IPS-20b (cell line): ENCODE measurements around the gene TRAP1.

Source experiments
- H3K27ac ChIP-seq: one replicate; pipeline ENCODE4 v1.5.1; 2013; ENCODE audit warnings: low read length
- H3K27me3 ChIP-seq: 2 replicates; pipeline ENCODE4 v1.6.1; 2013; ENCODE audit warnings: mild to moderate bottlenecking, low read length, inconsistent platforms; ENCODE audit not compliant: insufficient read depth
- H3K36me3 ChIP-seq: 2 replicates; pipeline ENCODE4 v1.6.1; 2013; ENCODE audit warnings: low read depth, mild to moderate bottlenecking, inconsistent platforms, low read length, moderate library complexity; ENCODE audit not compliant: insufficient read depth
- H3K4me1 ChIP-seq: 2 replicates; pipeline ENCODE4 v1.6.1; 2013; ENCODE audit warnings: mild to moderate bottlenecking, control low read depth, inconsistent platforms, low read length, moderate library complexity; ENCODE audit not compliant: insufficient read depth
- H3K4me3 ChIP-seq: 2 replicates; pipeline ENCODE4 v1.5.1; 2013; ENCODE audit warnings: mild to moderate bottlenecking, low read length, inconsistent platforms
- H3K9ac ChIP-seq: 2 replicates; pipeline ENCODE4 v1.6.1; 2013; ENCODE audit warnings: low read depth, mild to moderate bottlenecking, inconsistent platforms, low read length, moderate library complexity
- H3K9me3 ChIP-seq: 2 replicates; pipeline ENCODE4 v1.6.1; 2013; ENCODE audit warnings: mild to moderate bottlenecking, low read depth, low read length, inconsistent platforms; ENCODE audit not compliant: insufficient read depth

TRAP1 gene

DNA sequence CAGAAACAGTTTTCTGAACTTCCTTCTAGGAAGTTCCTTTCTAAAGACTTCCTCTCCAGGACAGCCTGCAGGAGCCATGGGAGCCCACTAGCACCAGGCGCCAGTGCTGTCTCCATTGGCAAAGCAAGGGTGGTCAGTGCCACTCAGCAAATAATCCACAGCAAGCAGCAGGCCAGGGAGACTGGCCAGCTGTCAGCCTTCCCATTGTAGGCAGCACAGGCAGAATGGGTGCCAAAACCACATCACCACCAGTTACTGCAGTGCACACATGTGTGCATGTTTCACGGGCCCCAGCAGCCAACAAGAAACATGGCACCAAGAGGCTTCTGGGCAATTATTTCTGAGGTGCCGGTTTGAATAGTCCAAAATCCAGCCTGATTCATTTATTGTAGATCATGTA lies 36.1 kb downstream of the TRAP1 start:
- peaks cover 95% of the 10 kb centered on the region for H3K36me3 ChIP-seq
- H3K9me3 ChIP-seq: no peaks in the 10 kb centered on the region
- H3K9ac ChIP-seq: no peak overlapping the region
- H3K27me3 ChIP-seq: no peaks in the 10 kb centered on the region
- H3K4me3 ChIP-seq: no peak overlapping the region
- no peaks in the 10 kb centered on the region for H3K4me1 ChIP-seq
- H3K27ac ChIP-seq: no peak overlapping the region

DNA sequence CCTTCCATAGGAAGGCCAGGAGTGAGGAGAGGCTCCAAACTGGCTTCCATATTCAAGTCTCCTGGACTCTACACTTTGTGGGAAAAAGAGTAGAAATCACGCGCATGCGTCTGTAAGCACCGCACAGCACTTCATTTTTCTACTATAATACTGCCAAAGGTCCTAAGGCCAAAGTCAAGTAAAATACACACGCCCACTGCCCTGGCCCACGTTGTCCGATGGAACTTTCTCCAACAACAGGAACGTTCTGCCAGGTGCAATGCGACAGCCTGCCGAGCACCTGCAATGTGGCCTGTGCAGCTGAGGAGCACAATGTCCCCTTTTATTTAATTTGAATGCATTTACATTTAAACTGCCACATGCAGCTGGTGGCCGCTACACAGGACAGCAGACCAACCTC lies 39.3 kb downstream of the TRAP1 start:
- Histone ChIP-seq H3K27me3 (no peaks in the 10 kb centered on the region), H3K9ac (no peak overlapping the region), H3K4me3 (no peak overlapping the region), H3K36me3 (peaks cover 98% of the 10 kb centered on the region), H3K9me3 (no peaks in the 10 kb centered on the region), H3K4me1 (no peaks in the 10 kb centered on the region), H3K27ac (no peak overlapping the region)

DNA sequence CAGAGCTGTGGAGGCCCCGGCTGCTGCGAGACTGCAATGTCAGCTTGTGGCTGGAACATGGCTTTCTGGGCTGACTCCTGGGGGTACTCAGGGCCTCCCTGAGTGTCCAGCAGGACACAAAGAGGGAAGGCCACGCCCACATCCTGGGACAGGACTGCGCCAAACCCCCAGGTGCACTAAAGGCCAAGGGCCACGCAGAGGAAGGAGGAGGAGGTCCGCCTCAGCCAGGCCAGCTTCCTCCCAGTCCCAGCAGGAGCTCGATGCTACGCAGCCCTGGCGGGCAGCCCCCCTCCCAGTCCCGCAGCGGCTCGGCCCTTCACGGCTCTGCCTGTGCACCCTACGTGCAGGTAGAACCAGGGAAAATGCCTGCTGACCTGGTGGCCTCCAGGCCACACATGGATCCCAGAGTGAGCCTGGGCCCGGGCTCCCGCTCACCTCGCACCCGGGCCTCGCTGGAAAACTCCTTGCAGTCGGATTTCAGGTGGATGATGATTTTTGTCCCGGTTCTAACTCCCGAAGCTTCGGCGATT lies 41.7 kb downstream of the TRAP1 start:
- no peaks in the 10 kb centered on the region for H3K4me1 ChIP-seq
- H3K9ac ChIP-seq: no peak overlapping the region
- no peak overlapping the region for H3K27ac ChIP-seq
- no peaks in the 10 kb centered on the region for H3K27me3 ChIP-seq
- H3K36me3 ChIP-seq: peaks cover 97% of the 10 kb centered on the region
- no peak overlapping the region for H3K4me3 ChIP-seq
- H3K9me3 ChIP-seq: no peaks in the 10 kb centered on the region

DNA sequence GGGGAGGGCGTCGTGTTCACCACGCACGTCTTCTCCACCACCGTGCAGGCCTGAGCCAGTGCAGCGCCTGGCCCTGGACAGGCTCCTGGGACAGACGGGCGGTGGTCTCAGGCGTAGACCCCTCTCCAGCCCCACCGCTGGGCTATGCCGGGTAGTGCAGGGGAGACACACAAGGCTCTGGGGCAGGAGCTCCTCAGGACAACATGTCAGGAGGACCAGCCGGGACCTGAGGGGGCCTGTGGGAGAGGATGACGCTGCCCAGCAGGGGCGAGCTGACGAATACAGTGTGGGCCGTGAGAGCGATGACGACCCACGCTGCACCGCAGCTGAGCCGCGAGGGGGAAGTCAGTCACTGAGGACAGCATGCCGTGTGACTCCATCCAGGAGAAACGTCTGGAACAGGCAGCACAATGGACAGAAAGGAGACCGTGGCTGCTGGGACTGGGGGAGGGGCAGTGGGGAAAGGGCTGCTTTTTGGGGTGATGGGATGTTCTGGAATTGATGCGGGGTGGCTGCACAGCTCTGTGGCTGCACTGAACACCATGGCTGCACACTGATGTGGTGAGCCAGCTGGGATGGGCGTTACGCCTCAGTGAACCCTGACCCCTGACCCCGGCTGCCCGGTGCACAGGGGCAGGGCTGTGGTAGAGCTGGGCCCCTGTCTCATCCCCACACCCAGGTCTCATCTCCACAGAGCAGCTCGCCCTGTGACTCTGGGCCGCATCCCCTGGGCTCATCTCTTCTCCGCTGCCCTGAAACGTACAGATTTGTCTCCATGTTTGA lies 42.6 kb downstream of the TRAP1 start:
- Histone ChIP-seq H3K27me3 (no peaks in the 10 kb centered on the region), H3K4me3 (no peak overlapping the region), H3K9me3 (no peaks in the 10 kb centered on the region), H3K9ac (no peak overlapping the region), H3K27ac (no peak overlapping the region), H3K4me1 (no peaks in the 10 kb centered on the region), H3K36me3 (peaks cover 90% of the 10 kb centered on the region)

DNA sequence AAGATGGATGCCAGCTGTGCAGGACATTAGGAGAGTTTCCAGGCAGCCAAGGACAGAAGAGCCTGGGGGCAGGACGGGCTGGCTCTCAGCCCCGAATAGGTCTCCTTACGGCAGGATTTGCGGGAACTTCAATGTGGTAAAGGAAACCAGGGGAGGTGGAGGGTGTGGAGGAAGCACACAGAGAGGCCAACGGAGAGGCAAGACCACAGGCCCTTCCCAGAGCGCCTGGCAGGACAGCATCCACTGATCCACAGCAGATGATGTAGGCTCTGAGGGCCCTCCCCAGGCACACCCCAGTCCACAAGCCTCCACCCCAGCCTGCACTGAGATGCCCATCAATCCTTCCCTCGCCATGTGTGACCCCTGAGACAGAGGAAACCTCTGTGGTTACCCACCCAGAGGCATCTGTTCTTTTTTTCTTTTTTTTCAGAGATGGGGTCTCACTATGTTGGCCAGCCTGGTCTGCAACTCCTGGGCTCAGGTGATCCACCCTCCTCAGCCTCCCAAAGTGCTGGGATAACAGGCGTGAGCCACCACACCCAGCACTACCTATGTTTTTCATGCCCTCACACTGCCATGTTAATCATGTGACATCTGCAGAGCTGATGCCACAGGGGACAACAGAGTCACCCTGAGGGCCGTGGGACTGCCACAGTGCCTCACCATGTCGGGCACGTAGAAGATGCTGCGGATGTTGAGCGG lies 43.5 kb downstream of the TRAP1 start:
- Histone ChIP-seq H3K4me1 (no peaks in the 10 kb centered on the region), H3K36me3 (peaks cover 88% of the 10 kb centered on the region), H3K9ac (no peak overlapping the region), H3K27me3 (no peaks in the 10 kb centered on the region), H3K4me3 (no peak overlapping the region), H3K27ac (no peak overlapping the region), H3K9me3 (no peaks in the 10 kb centered on the region)

DNA sequence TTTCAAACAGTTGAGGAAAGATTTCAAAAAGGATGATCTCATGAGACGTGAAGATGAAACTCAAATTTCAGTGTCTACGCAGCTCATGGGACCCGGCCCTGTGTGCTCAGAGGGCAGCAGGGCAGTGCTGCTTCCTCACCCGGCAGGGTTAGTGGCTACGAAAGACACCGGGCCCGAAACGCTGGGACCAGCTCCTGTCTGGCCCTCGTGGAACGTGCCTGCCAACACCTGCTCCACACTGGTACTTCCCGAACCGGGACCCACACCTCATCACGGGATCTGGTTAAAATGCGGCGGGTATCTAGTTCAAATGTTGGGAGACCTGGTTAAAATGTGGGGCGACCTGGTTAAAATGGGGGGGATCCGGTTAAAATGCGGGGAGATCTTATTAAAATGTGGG lies 44.1 kb downstream of the TRAP1 start:
- H3K9me3 ChIP-seq: no peaks in the 10 kb centered on the region
- no peaks in the 10 kb centered on the region for H3K27me3 ChIP-seq
- no peak overlapping the region for H3K27ac ChIP-seq
- peaks cover 88% of the 10 kb centered on the region for H3K36me3 ChIP-seq
- H3K4me3 ChIP-seq: no peak overlapping the region
- H3K9ac ChIP-seq: no peak overlapping the region
- H3K4me1 ChIP-seq: no peaks in the 10 kb centered on the region

DNA sequence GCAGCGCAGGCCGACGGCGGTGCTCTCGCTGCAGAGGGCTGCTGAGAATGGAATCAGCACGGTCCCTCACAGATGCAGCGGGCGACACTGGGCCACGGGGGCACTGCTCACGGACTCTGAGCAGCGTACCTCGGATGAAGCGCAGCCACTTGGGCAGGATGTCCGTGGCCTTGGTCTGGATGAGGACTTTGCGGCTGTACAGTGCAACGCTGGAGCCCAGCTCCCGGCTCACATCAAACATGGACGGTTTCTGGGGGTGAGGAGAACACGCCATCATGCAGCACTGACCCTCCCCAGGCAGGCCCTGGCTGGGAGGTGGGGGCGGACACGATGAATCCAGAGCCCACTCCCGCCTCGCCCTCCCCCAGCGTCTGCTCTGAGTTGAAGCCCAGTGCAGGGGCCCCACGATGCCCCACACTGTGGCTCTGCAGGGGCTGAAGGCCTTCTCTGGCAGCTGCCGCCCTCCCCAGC lies 44.7 kb downstream of the TRAP1 start:
- Histone ChIP-seq H3K36me3 (peaks cover 82% of the 10 kb centered on the region), H3K9me3 (no peaks in the 10 kb centered on the region), H3K27me3 (no peaks in the 10 kb centered on the region), H3K27ac (no peak overlapping the region), H3K4me3 (no peak overlapping the region), H3K4me1 (no peaks in the 10 kb centered on the region), H3K9ac (no peak overlapping the region)

DNA sequence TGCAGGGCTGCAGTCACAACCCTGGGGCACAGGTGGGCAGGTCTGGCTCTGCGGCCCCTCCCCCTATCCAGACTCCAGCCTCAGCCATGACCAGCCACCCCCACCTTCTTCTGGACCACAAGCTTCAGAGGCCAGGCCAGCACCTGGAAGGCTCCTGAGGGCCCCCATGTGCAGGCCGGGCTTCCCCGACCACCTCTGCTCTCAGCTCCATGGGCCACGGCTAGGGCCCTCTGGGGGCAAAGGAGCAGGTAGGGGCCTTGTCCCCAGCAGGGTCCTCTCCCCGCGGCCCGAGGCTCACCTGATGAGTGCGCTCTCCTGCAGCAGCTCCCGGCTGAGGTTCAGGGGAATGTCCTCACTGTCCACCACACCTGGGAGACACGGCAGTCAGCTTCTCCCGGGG lies 45.9 kb downstream of the TRAP1 start:
- no peak overlapping the region for H3K4me3 ChIP-seq
- no peak overlapping the region for H3K27ac ChIP-seq
- no peak overlapping the region for H3K9ac ChIP-seq
- peaks cover 79% of the 10 kb centered on the region for H3K36me3 ChIP-seq
- H3K27me3 ChIP-seq: no peaks in the 10 kb centered on the region
- no peaks in the 10 kb centered on the region for H3K9me3 ChIP-seq
- no peaks in the 10 kb centered on the region for H3K4me1 ChIP-seq

DNA sequence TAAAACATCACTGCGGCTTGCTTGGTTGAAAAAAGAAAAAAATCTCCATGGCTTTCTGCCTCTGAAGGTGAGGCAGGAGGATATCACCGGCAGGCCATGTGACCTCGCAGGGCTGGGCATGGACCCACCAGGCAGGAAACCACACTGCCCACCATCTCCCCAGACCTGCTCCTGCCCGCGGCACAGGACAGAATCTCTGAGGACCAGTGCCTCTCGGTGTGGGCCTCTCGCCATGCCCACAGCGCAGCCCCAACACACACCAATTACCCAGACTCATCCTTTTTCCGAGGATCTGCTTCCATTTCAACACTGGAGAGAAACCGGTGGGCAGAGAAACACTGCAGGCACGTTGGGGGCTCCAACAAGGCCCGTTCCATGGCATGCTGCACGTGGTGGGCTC lies 46.6 kb downstream of the TRAP1 start:
- H3K27me3 ChIP-seq: no peaks in the 10 kb centered on the region
- H3K9me3 ChIP-seq: no peaks in the 10 kb centered on the region
- H3K4me1 ChIP-seq: no peaks in the 10 kb centered on the region
- no peak overlapping the region for H3K27ac ChIP-seq
- no peak overlapping the region for H3K4me3 ChIP-seq
- H3K36me3 ChIP-seq: peaks cover 79% of the 10 kb centered on the region
- no peak overlapping the region for H3K9ac ChIP-seq

DNA sequence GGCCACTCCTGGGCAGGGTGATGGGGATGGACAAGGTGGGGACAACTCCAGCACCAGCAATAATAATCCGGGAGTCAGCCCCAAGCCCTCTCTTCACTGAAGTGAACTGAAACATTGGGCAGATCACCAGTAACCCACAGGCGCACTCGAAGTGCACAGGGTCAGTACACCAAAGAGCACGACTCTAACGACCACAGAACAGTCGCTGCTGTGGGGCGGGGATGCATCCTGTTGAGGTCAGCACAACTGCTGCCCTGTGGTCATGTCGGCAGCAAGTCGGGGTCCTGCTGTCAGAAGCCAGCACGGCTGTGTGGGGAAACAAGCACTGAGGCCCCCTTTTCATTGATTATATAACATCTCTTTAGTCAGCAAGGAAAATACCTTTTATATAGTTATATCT lies 48.2 kb downstream of the TRAP1 start:
- Histone ChIP-seq H3K4me1 (no peaks in the 10 kb centered on the region), H3K27me3 (no peaks in the 10 kb centered on the region), H3K27ac (no peak overlapping the region), H3K9me3 (no peaks in the 10 kb centered on the region), H3K36me3 (peaks cover 79% of the 10 kb centered on the region), H3K4me3 (no peak overlapping the region), H3K9ac (no peak overlapping the region)

DNA sequence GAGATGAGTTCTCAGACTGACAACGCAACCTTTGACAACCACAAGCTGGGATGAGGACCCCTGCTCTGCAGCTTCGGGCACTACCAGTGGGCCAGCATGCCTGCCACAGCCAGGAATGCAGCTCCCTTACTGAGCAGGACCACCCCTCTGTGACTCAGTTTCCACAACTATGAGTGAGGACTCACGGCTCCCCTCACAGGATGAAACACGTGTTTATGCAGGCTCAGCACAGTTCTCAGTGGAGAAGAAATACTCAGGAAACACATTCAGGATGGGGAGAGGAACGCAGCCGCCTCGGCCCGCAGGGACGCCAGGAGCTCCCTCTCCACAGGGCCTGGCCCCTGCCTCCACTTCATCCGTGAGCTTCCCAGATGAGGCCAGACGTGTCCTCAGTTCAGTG lies 48.7 kb downstream of the TRAP1 start:
- Histone ChIP-seq H3K4me3 (no peak overlapping the region), H3K9me3 (no peaks in the 10 kb centered on the region), H3K4me1 (no peaks in the 10 kb centered on the region), H3K27me3 (no peaks in the 10 kb centered on the region), H3K27ac (no peak overlapping the region), H3K9ac (no peak overlapping the region), H3K36me3 (peaks cover 79% of the 10 kb centered on the region)

DNA sequence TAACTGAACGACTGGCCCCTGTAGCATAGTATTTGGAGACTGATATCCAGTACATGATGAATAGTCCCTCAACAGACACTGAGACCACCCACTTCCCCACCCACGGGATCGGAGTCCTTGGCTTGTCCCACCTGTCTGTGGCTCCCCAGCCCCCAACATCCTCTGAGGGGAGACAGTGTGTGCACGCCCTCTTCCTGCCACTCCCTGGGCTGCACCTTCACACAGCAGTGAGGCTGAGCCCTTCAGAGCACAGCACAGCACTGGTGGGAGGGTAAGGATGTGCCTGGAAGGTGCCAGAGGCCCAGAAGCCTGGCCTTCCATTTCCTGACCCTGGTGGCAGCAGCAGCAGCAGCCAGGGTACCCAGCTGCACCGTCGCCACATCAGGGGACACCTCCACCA lies 51.8 kb downstream of the TRAP1 start:
- Histone ChIP-seq H3K27me3 (no peaks in the 10 kb centered on the region), H3K36me3 (peaks cover 80% of the 10 kb centered on the region), H3K4me1 (no peaks in the 10 kb centered on the region), H3K9ac (no peak overlapping the region), H3K27ac (no peak overlapping the region), H3K9me3 (no peaks in the 10 kb centered on the region), H3K4me3 (no peak overlapping the region)
